NCI-H345 treated with DMSO at 0.1 percent for 48 hours (cell line): ENCODE data around the gene MT1G.
"Not testable (repeated sequence)": the region's sequence is repeated elsewhere in the genome, so short reads cannot be mapped to it uniquely, and the experiment has no call there.

Experiments
- DNase-seq: peaks from one replicate; lab custom pipeline; 2025; ENCODE audit not compliant: unreplicated experiment; lab: John Stamatoyannopoulos, UW

Gene MT1G

GRCh38 chr16:56637814-56638750 lies 29.8 kb downstream of the MT1G start, which contains the start of gene MT1A:
TSS of gene MT1A (plus strand) at chr16:56638666. CDS start at chr16:56638739, 73 bp downstream.
- DNase-seq: no peak

- no peak for DNase-seq
Observed at GRCh38 chr16:56636616-56637413, 31.1 kb downstream of the MT1G start.

- no peak for DNase-seq
Observed at GRCh38 chr16:56635441-56635967, 32.4 kb downstream of the MT1G start.

- DNase-seq: no peak
Observed at GRCh38 chr16:56634715-56635440, 33.0 kb downstream of the MT1G start.

- DNase-seq: no peak
Observed at GRCh38 chr16:56633535-56633934, 34.3 kb downstream of the MT1G start.

- no peak for DNase-seq
Observed at GRCh38 chr16:56632848-56633365, 35.0 kb downstream of the MT1G start.

- no peak for DNase-seq
Observed at GRCh38 chr16:56632156-56632847, 35.6 kb downstream of the MT1G start, which contains the start of gene MT1M. TSS of gene MT1M (plus strand) at chr16:56632659. CDS start at chr16:56632732, 73 bp downstream.

GRCh38 chr16:56631832-56632155 lies 36.1 kb downstream of the MT1G start:
- no peak for DNase-seq

GRCh38 chr16:56631197-56631596 lies 36.7 kb downstream of the MT1G start:
- no peak for DNase-seq

- DNase-seq: no peak
Observed at GRCh38 chr16:56630134-56630533, 37.7 kb downstream of the MT1G start.

GRCh38 chr16:56629531-56629930 lies 38.3 kb downstream of the MT1G start:
- DNase-seq: no peak

- no peak for DNase-seq
Observed at GRCh38 chr16:56628486-56629350, 39.1 kb downstream of the MT1G start.

- DNase-seq: no peak
Observed at GRCh38 chr16:56626685-56627084, 41.2 kb downstream of the MT1G start.

GRCh38 chr16:56625943-56626654 lies 41.8 kb downstream of the MT1G start:
- no peak for DNase-seq

- no peak for DNase-seq
Observed at GRCh38 chr16:56625140-56625942, 42.5 kb downstream of the MT1G start, which contains the start of gene MT1E. TSS of gene MT1E (plus strand) at chr16:56625781. CDS start at chr16:56625852, 71 bp downstream.

GRCh38 chr16:56623637-56624036 lies 44.2 kb downstream of the MT1G start:
- no peak for DNase-seq

- not testable (repeated sequence) for DNase-seq
Observed at GRCh38 chr16:56623184-56623583, 44.7 kb downstream of the MT1G start.
